B cell (primary cell): ENCODE results near the gene TBC1D2B. TPM values are rescaled to one million over a fixed set of nuclear protein-coding genes. Genes with fewer than 3 reads are reported as not detected.

Experiments
- ATAC-seq: fragments of 200-7000 bp; cut with Tn5 transposase; one replicate; pipeline ENCODE4 v1.10.0; 2021; ENCODE audit warnings: low read depth, mild to moderate bottlenecking, moderate number of reproducible peaks, moderate library complexity
- CTCF ChIA-PET: fragments of 350-600 bp; sonication (Branson Sonifier 250); formaldehyde crosslinking; loops from one replicate; lab custom pipeline; 2021; ENCODE audit warnings: antibody characterized with exemption, inconsistent platforms; lab: Charles Lee
- POLR2A ChIA-PET: fragments of 350-600 bp; sonication (Branson Sonifier 250); formaldehyde crosslinking; loops from one replicate; lab custom pipeline; 2021; ENCODE audit warnings: antibody characterized with exemption; lab: Charles Lee
- DNase-seq: peaks from one replicate; pipeline ENCODE4 v3.0.0; 2013
- H2AFZ ChIP-seq: 2 replicates; pipeline ENCODE4 v1.6.1; 2012; ENCODE audit warnings: mild to moderate bottlenecking, low read depth, low read length; ENCODE audit not compliant: insufficient read depth, poor library complexity, severe bottlenecking
- H3K27ac ChIP-seq, 2 donors: 1 replicate in 1 of 2; 2 replicates in 1 of 2; pipeline ENCODE4 v1.5.1; 2012 to 2013; ENCODE audit warnings: low read length in 2 of 2, mild to moderate bottlenecking in 2 of 2, moderate library complexity in 1 of 2
- H3K27me3 ChIP-seq, 4 experiments: fragments of 200-600 bp in 1 of 4; sonication (generic) in 1 of 4; replicated peaks in 1 of 4; 1 replicate in 2 of 4; 2 replicates in 2 of 4; pipeline versions ENCODE4 v1.6.1 to v1.7.0; 2013 to 2016; ENCODE audit warnings: low read length in 3 of 4, mild to moderate bottlenecking in 2 of 4, mixed read lengths in 1 of 4, moderate library complexity in 1 of 4; ENCODE audit not compliant: insufficient read depth in 4 of 4, control insufficient read depth in 3 of 4; ENCODE audit errors: control extremely low read depth in 1 of 4
- H3K36me3 ChIP-seq, 2 experiments: replicated peaks in 1 of 2; 1 replicate in 1 of 2; 2 replicates in 1 of 2; pipeline versions ENCODE4 v1.6.1 to v1.7.1; 2013; ENCODE audit warnings: low read length in 1 of 2; ENCODE audit not compliant: insufficient read depth in 2 of 2, control insufficient read depth in 1 of 2; ENCODE audit errors: control extremely low read depth in 1 of 2, extremely low read depth in 1 of 2
- H3K4me1 ChIP-seq, 2 donors: fragments of 200-600 bp in 1 of 2; sonication (generic) in 1 of 2; 1 replicate in 1 of 2; 2 replicates in 1 of 2; pipeline versions ENCODE4 v1.5.1 to v1.6.1; 2013 to 2017; ENCODE audit warnings: low read length in 2 of 2; ENCODE audit not compliant: control insufficient read depth in 2 of 2, insufficient read depth in 2 of 2
- H3K4me2 ChIP-seq: replicated peaks from 2 replicates; pipeline ENCODE3; 2012; ENCODE audit warnings: mild to moderate bottlenecking, low read depth, low read length; ENCODE audit not compliant: poor library complexity, severe bottlenecking
- H3K4me3 ChIP-seq, 5 experiments: fragments of 200-600 bp in 1 of 5; sonication (generic) in 1 of 5; 1 replicate in 3 of 5; 2 replicates in 2 of 5; pipeline versions ENCODE4 v1.5.1 to v1.7.0; 2011 to 2016; ENCODE audit warnings: low read length in 4 of 5, mild to moderate bottlenecking in 4 of 5, low read depth in 2 of 5, control low read depth in 1 of 5, moderate library complexity in 1 of 5; ENCODE audit not compliant: insufficient read depth in 1 of 5; ENCODE audit errors: control extremely low read depth in 1 of 5, extremely low read depth in 1 of 5
- H3K79me2 ChIP-seq: fragments of 200-600 bp; sonication (generic); one replicate; pipeline ENCODE4 v1.6.0; 2016; ENCODE audit warnings: low read length; ENCODE audit not compliant: control insufficient read depth, insufficient read depth
- H3K9ac ChIP-seq: fragments of 200-600 bp; sonication (generic); 2 replicates; pipeline ENCODE4 v1.6.1; 2017; ENCODE audit warnings: mild to moderate bottlenecking, low read length, moderate library complexity
- H3K9me3 ChIP-seq, 3 donors: one replicate each; pipeline versions ENCODE4 v1.6.1 to v1.7.1; 2013; ENCODE audit warnings: low read length in 2 of 3; ENCODE audit not compliant: control insufficient read depth in 2 of 3, insufficient read depth in 1 of 3; ENCODE audit errors: control extremely low read depth in 1 of 3
- H4K20me1 ChIP-seq: 2 replicates; pipeline ENCODE4 v1.6.0; 2012; ENCODE audit warnings: mild to moderate bottlenecking, low read length; ENCODE audit not compliant: insufficient read depth, control insufficient read depth, poor library complexity, severe bottlenecking
- H3K27ac Mint-ChIP-seq: one replicate; pipeline ENCODE4 v1.8.0; 2021; ENCODE audit warnings: mixed read lengths
- H3K27me3 Mint-ChIP-seq: one replicate; pipeline ENCODE4 v1.8.0; 2021; ENCODE audit warnings: mixed read lengths
- H3K4me1 Mint-ChIP-seq: one replicate; pipeline ENCODE4 v1.8.0; 2021; ENCODE audit warnings: mixed read lengths
- H3K4me3 Mint-ChIP-seq: one replicate; pipeline ENCODE4 v1.8.0; 2021; ENCODE audit warnings: mixed read lengths
- H3K9me3 Mint-ChIP-seq: one replicate; pipeline ENCODE4 v1.8.0; 2022; ENCODE audit warnings: mixed read lengths; ENCODE audit not compliant: insufficient read depth
- CTCF ChIP-seq: fragments of 200-600 bp; IDR thresholded peaks from one replicate; pipeline ENCODE4 v1.8.0; 2022; ENCODE audit warnings: antibody characterized with exemption, mild to moderate bottlenecking
- EZH2 ChIP-seq: IDR thresholded peaks from 2 replicates; pipeline ENCODE4 v1.6.1; 2012; ENCODE audit warnings: borderline replicate concordance, low read depth, mild to moderate bottlenecking, moderate library complexity, low read length; ENCODE audit not compliant: insufficient read depth, poor library complexity, severe bottlenecking
- WGBS: methylation state at CpG from one replicate; pipeline ENCODE4 v1.1.5; 2013; ENCODE audit warnings: missing lambda C conversion rate; ENCODE audit not compliant: insufficient coverage; 5-methylcytosine and 5-hydroxymethylcytosine counted together
- intact Hi-C: fragments of 100-400 bp; cut with micrococcal nuclease; formaldehyde crosslinking; loops from one replicate; pipeline ENCODE4 v1.10.0; 2022
- polyA plus RNA-seq: library from polyadenylated mRNA; depleted of rRNA; stranded (reverse); fragments of >200 nt; gene quantifications from 2 replicates; pipeline ENCODE4 v1.2.3, GENCODE V29; 2012
- total RNA-seq, 2 donors: library from RNA; stranded (reverse); fragments of 120-200 nt in 1 of 2; gene quantifications; 1 replicate in 1 of 2; 2 replicates in 1 of 2; pipeline versions ENCODE4 v1.2.3 to v1.2.4, GENCODE V29; 2013 to 2022

TBC1D2B gene
- total and polyA plus RNA-seq, 2 donors (not counting 1 experiment from before 2014, with no cell fraction given), result 8.5 to 26.1 TPM

- no peaks in the 10 kb centered on the region for H3K36me3 ChIP-seq
- Mint-ChIP-seq H3K4me1 (no peaks in the 10 kb centered on the region), H3K27me3 (no peaks in the 10 kb centered on the region), H3K9me3 (no peaks in the 10 kb centered on the region), H3K4me3 (no peak overlapping the region), H3K27ac (no peak overlapping the region)
- H3K4me1 ChIP-seq, result peaks cover 0 to 4% of the 10 kb centered on the region in 2 donors
- intact Hi-C loops, result no loop called here
- H3K79me2 ChIP-seq, result no peaks in the 10 kb centered on the region
- no peak overlapping the region for H3K27ac ChIP-seq
- H4K20me1 ChIP-seq, result no peaks in the 10 kb centered on the region
- H3K4me3 ChIP-seq, result no peak overlapping the region
- peaks cover 0 to 3% (median 0%) of the 10 kb centered on the region in 3 donors for H3K9me3 ChIP-seq
- H3K9ac ChIP-seq, result no peak overlapping the region
- no peaks in the 10 kb centered on the region for H3K27me3 ChIP-seq
- no peak for DNase-seq
- 94% methylated on average over 3 of the region's 5 CpGs for WGBS
- H3K4me2 ChIP-seq, result no peak overlapping the region
- ChIA-PET POLR2A (no interaction called here), CTCF (interaction anchor here (1.2 to 2.5 kb wide), 2 partner anchors 11 to 94 kb away, joined by 4 to 8 read pairs; no protein-coding TSS in a partner anchor)
- ATAC-seq, result no peak
- no peak overlapping the region for H2AFZ ChIP-seq
- TF ChIP-seq EZH2 (no peak), CTCF (no peak)
Measured at GRCh38 chr15:78101423-78102105, 24.1 kb upstream of the TBC1D2B start.

- no peak for TF ChIP-seq CTCF
- no peak for TF ChIP-seq EZH2
- H3K27ac Mint-ChIP-seq, result no peak overlapping the region
- H3K4me1 Mint-ChIP-seq, result no peaks in the 10 kb centered on the region
- no peaks in the 10 kb centered on the region for H4K20me1 ChIP-seq
- no peak overlapping the region for H3K4me3 Mint-ChIP-seq
- WGBS, result 100% methylated on average over 2 of the region's 2 CpGs
- ATAC-seq (no peak), DNase-seq (no peak)
- intact Hi-C loops, result no loop called here
- no peak overlapping the region for H2AFZ ChIP-seq
- no peaks in the 10 kb centered on the region for H3K9me3 Mint-ChIP-seq
- H3K79me2 ChIP-seq, result no peaks in the 10 kb centered on the region
- peaks cover 0 to 4% of the 10 kb centered on the region in 2 donors for H3K4me1 ChIP-seq
- H3K27ac ChIP-seq, result no peak overlapping the region
- CTCF ChIA-PET, result interaction anchor here (1.2 kb wide), 1 partner anchor 12 kb away, joined by 4 read pairs; no protein-coding TSS in a partner anchor
- H3K4me2 ChIP-seq, result no peak overlapping the region
- no peaks in the 10 kb centered on the region for H3K27me3 ChIP-seq
- no peak overlapping the region for H3K9ac ChIP-seq
- POLR2A ChIA-PET, result no interaction called here
- no peak overlapping the region for H3K4me3 ChIP-seq
- H3K27me3 Mint-ChIP-seq, result no peaks in the 10 kb centered on the region
- H3K9me3 ChIP-seq, result peaks cover 0 to 3% (median 0%) of the 10 kb centered on the region in 3 donors
- no peaks in the 10 kb centered on the region for H3K36me3 ChIP-seq
Measured at GRCh38 chr15:78100886-78101285, 23.4 kb upstream of the TBC1D2B start.
